GM12878 (cell line): ENCODE data around the gene ARHGEF17. TPM values are rescaled to one million over a fixed set of nuclear protein-coding genes. Genes with fewer than 3 reads are reported as not detected.
A peak's percentile ranks its signal among the peaks of the same experiment; 100 is the strongest.

Source experiments
- ESRRA ChIP-seq: IDR thresholded peaks from 2 replicates; pipeline ENCODE4 v1.6.1; 2012; ENCODE audit warnings: mild to moderate bottlenecking, low read length, improper control_type of control experiment
- HDGF ChIP-seq: fragments of 450-650 bp; IDR thresholded peaks from 2 replicates; pipeline ENCODE4 v1.6.1; 2016; ENCODE audit warnings: antibody characterized with exemption
- MEF2A ChIP-seq: IDR thresholded peaks from 2 replicates; pipeline ENCODE4 v1.6.1; 2011; ENCODE audit warnings: low read depth, mild to moderate bottlenecking, low read length, moderate library complexity; ENCODE audit not compliant: insufficient read depth
- NFXL1 ChIP-seq: fragments of 450-650 bp; IDR thresholded peaks from 2 replicates; pipeline ENCODE4 v1.6.1; 2017; ENCODE audit warnings: antibody characterized with exemption, mild to moderate bottlenecking, borderline replicate concordance
- POLR2A ChIP-seq: IDR thresholded peaks from 2 replicates; pipeline ENCODE4 v1.6.1; 2011; ENCODE audit warnings: low read depth, mild to moderate bottlenecking, low read length
- RCOR1 ChIP-seq: conservative IDR thresholded peaks from 2 replicates; pipeline ENCODE4 v1.6.1; 2012; ENCODE audit warnings: low read depth, low read length, improper control_type of control experiment
- YY1 ChIP-seq: IDR thresholded peaks from 2 replicates; pipeline ENCODE4 v1.6.1; 2011; ENCODE audit warnings: low read depth, mild to moderate bottlenecking, low read length
- ZNF207 ChIP-seq: fragments of 450-650 bp; IDR thresholded peaks from 2 replicates; pipeline ENCODE4 v1.6.1; 2014; ENCODE audit warnings: antibody characterized with exemption, mild to moderate bottlenecking, borderline replicate concordance
- polyA plus RNA-seq, 11 experiments: library from polyadenylated mRNA; depleted of rRNA in 4 of 11; unstranded in 6 of 11; stranded (reverse) in 5 of 11; fragments of >200 nt; fragmentation: Nextera tagmentation in 4 of 11; fragmentation: Illumina TruSeq in 1 of 11; extraction: Ambion mirVana in 4 of 11; extraction: Trizol in 1 of 11; gene quantifications; 1 replicate in 1 of 11; 2 replicates in 10 of 11; pipeline versions ENCODE4 v1.2.1 to v1.2.3, GENCODE V29; 2011 to 2016; ENCODE audit warnings: inconsistent platforms in 2 of 11, missing spikeins in 2 of 11, low read depth in 1 of 11
- total RNA-seq, 4 experiments: library from RNA; depleted of rRNA in 3 of 4; stranded (reverse); fragments of >200 nt in 3 of 4; fragmentation: Illumina TruSeq in 1 of 4; extraction: Trizol in 1 of 4; gene quantifications; 2 replicates each; pipeline versions ENCODE4 v1.2.1 to v1.2.3, GENCODE V29; 2013 to 2021
- TF ChIP-seq, protein P1 (sequence below): fragments of 450-650 bp; IDR thresholded peaks from 2 replicates; pipeline ENCODE4 v1.6.1; 2017; ENCODE audit warnings: mild to moderate bottlenecking
- TF ChIP-seq, protein P2 (sequence below): fragments of 450-650 bp; IDR thresholded peaks from 2 replicates; pipeline ENCODE4 v1.6.1; 2017; ENCODE audit warnings: antibody characterized with exemption, mild to moderate bottlenecking, moderate library complexity

ARHGEF17 gene
- total and polyA plus RNA-seq, 10 of the 15 experiments (the other 5 are each of a cell fraction or from before 2014, with no cell fraction given) = 0.15 to 11.0 (median 1.7) TPM

DNA sequence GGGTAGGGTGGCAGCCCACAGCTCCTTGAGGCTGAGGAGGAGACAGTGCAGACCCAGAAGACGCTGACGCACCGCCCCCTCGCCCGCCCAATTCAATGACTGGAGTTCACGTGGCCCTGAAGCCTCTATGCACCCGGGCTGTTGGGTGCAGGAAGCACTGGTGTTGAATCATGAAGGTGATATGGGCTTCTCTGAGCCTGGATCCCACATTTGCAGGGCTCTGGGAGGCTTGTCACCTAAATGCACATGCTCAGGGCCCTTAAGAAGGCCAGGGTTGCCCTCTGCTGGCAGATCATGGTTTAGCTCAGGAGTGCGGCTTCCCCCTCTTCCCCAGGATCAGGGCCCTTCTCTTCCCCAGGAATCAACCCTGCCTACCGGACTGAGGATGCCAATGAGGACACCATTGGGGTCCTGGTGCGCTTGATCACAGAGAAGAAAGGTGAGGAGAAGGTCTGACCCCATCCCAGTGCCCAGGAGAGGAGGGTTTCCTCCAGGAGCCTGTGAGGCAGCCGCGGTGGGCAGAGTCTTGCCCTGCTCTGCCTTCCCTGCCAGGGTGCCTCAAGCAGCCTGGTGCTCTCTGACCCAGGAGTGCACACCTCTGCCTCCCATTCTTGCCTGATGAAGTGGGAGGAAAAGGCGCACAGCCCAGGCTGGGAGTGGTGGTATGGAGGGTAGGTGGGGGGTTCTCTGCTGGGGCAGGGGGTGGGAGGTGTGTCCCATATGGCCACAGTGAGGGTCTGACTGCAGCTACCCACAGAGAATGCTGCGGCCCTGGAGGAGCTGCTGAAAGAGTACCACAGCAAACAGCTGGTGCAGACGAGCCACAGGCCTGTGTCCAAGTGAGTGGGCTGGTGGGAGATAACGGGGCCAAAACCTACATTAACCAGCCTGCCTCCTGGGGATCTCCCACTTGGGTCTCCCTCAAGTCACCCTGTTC is 85.7 kb downstream of the ARHGEF17 start (continued):
- TF ChIP-seq ZNF207 (no peak), NFXL1 (no peak), MEF2A (no peak), ESRRA (no peak), HDGF (no peak), RCOR1 (no peak), POLR2A (no peak), YY1 (0 out of 2 replicates have a peak, but pooled peaks have one; percentile 31)
- TF ChIP-seq, protein P1, sequence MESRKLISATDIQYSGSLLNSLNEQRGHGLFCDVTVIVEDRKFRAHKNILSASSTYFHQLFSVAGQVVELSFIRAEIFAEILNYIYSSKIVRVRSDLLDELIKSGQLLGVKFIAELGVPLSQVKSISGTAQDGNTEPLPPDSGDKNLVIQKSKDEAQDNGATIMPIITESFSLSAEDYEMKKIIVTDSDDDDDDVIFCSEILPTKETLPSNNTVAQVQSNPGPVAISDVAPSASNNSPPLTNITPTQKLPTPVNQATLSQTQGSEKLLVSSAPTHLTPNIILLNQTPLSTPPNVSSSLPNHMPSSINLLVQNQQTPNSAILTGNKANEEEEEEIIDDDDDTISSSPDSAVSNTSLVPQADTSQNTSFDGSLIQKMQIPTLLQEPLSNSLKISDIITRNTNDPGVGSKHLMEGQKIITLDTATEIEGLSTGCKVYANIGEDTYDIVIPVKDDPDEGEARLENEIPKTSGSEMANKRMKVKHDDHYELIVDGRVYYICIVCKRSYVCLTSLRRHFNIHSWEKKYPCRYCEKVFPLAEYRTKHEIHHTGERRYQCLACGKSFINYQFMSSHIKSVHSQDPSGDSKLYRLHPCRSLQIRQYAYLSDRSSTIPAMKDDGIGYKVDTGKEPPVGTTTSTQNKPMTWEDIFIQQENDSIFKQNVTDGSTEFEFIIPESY = no peak
- TF ChIP-seq, protein P2, sequence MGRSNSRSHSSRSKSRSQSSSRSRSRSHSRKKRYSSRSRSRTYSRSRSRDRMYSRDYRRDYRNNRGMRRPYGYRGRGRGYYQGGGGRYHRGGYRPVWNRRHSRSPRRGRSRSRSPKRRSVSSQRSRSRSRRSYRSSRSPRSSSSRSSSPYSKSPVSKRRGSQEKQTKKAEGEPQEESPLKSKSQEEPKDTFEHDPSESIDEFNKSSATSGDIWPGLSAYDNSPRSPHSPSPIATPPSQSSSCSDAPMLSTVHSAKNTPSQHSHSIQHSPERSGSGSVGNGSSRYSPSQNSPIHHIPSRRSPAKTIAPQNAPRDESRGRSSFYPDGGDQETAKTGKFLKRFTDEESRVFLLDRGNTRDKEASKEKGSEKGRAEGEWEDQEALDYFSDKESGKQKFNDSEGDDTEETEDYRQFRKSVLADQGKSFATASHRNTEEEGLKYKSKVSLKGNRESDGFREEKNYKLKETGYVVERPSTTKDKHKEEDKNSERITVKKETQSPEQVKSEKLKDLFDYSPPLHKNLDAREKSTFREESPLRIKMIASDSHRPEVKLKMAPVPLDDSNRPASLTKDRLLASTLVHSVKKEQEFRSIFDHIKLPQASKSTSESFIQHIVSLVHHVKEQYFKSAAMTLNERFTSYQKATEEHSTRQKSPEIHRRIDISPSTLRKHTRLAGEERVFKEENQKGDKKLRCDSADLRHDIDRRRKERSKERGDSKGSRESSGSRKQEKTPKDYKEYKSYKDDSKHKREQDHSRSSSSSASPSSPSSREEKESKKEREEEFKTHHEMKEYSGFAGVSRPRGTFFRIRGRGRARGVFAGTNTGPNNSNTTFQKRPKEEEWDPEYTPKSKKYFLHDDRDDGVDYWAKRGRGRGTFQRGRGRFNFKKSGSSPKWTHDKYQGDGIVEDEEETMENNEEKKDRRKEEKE = no peak
